HL-60/S4 treated with phorbol 12-myristate 13-acetate at 8.2 ng/mL for 4 days and 3 days (cell line): ENCODE data around the gene LRRK1.

Source experiments
- in situ Hi-C: fragments of 300-500 bp; cut with MboI; formaldehyde crosslinking; loops from 2 replicates; pipeline ENCODE4 v1.15.0; 2022; ENCODE audit warnings: low sequenced_read_pairs

LRRK1 gene

DNA sequence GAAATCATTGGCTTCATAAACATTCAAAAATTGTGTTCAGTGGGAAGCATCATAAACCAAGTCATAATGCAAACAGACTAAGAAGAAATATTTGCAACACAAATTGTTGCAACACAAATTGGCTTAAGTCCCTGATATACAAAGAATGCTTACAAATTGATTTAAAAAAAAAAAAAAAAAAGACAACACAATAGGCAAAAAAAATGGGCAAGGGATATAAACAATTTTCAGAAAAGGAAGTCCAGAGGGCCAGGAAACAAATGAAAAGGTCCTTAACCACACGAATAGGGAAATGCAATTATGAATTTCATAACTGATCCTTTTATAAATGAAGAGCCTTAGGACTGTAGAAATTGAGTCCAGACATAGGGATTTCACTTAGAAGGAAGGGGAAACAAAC, 98.9 kb downstream of the LRRK1 start:
- in situ Hi-C loops: loop anchor here (5.0 kb wide), 1 partner anchor 244 kb away; no protein-coding TSS in a partner anchor

DNA sequence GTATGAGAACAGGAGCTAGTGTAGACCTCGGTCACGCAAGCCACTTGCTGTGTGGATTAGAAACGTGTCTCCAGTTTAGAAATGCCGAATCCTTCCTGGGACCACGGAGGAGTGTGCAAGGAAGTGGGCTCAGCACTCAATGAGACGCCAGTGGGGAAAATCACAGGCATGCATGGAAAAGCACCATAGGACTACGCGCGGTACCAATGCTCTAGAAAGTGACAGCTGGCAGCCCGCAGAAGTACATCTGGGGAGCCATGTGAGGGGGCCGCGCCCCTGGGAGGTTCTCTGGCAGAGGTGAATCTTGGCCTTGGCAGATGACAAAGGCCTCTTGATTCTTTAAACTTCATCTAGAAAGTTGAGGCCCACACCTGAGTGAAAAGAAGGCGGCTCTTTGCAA, 99.3 kb downstream of the LRRK1 start:
- in situ Hi-C loops: loop anchor here (5.0 kb wide), 1 partner anchor 244 kb away; no protein-coding TSS in a partner anchor

DNA sequence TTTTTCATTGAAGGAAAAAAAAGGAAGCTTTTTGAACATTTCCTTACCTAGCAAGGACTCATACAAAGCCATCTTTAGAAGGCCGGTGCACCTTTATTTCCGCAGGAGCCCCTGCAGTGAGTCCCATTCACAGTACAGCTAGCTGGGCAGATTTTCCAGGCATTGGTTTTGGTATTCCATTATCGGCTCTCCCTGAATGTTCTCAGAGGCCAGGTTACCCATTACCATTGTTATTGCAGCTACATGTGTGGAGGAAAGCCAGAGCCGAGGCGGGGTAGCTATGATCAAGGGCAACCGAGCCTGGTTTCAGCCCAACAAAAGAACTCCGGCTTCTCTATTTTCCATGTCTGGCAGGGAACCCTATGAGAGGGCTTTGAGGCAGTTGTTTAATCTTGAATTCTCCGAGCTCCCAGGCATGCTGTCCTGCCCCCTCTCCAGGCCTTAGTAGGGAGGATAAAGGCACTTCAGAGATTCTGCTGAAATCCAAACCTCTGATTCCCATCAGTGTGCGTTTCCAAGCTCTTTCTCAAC, 100.3 kb downstream of the LRRK1 start:
- in situ Hi-C loops: loop anchor here (5.0 kb wide), 1 partner anchor 243 kb away; no protein-coding TSS in a partner anchor

DNA sequence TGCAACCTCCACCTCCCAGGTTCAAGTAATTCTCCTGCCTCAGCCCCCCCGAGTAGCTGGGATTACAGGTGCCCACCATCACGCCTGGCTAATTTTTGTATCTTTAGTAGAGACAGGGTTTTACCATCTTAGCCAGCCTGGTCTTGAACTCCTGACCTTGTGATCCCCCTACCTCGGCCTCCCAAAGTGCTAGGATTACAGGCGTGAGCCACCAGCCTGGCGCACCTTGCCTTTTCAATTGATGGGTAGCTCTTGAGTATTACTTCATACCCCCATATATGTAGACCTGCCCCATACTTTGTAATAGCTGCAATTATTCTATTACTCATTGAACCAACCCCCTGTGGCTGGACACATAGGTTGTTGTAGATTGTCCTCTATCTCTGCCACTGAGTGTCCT, 101.3 kb downstream of the LRRK1 start:
- in situ Hi-C loops: no loop called here

DNA sequence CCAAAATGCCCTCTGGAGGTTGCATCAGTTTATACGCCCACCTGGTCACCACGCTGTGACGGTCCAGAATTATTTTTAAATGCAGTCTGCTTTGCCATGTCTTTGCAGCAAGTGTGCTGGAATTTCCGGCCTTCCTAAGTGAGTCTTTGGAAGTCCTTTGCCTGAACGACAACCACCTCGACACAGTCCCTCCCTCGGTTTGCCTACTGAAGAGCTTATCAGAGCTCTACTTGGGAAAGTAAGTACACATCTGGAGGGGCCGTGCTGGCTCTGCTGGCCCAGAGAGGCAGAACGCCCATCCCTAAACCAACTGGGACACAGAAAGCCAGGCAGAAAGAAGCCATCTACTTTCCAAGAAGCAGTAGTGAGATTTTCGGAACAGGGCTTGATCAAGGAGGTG, 101.8 kb downstream of the LRRK1 start:
- in situ Hi-C loops: no loop called here

DNA sequence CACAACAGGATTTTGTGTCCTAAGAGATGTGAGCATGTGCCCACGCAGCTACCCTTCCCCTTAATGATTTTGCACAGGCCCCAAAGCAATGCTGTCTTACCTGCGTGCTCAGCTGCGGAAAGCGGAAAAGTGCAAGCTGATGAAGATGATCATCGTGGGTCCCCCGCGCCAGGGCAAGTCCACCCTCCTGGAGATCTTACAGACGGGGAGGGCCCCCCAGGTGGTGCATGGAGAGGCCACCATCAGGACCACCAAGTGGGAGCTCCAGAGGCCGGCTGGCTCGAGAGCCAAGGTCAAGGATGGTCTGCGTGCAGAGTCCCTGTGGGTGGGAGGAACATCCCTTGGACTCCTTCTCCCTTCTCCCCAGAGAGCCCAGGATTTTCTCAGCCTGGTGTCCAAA, 103.1 kb downstream of the LRRK1 start:
- in situ Hi-C loops: no loop called here

DNA sequence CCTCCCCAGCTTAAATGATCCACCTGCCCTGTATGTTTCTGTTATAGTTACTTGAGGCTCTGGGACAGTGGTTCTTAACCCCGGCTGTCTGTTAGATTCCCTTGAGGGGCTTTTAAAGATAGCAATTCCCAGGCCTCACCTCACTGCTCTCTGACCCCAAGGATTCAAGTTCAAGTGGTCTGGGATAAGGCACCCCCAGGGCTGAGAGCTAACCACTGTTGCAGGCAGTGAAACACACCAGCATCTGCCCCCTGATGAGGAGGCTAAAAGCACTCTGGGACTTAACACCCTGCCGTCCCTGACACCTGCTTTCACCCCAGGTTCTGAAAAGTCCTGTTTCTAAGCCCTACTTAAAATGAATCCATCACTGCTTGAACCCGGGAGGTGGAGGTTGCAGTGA, 103.7 kb downstream of the LRRK1 start:
- in situ Hi-C loops: no loop called here

DNA sequence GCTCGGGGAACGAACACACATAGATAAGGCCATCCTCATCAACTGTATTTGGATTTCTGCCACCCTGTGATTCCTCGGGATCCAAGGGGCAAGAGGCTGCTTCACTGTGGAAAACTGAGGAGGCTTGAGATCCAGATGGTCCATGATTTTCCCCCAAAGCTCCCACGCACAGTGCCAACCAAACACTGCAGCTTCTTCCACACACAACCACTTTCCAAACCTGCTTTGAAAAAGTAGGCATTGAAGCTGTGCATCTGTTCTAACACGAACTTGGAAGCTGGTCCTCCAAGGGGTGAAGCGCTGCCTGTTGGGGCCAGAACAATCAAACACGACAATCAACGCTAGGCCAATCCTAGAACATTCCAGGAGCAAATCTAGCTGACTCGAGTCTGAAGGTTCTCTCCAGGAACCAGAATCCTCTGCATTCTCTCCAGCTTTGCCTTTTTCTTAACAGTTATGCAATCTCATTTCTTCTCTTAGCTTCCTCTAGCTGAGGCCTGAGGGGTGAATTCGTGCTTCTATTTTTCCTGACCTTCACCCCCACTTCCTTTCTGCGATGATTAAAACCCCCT, 104.4 kb downstream of the LRRK1 start:
- in situ Hi-C loops: no loop called here

DNA sequence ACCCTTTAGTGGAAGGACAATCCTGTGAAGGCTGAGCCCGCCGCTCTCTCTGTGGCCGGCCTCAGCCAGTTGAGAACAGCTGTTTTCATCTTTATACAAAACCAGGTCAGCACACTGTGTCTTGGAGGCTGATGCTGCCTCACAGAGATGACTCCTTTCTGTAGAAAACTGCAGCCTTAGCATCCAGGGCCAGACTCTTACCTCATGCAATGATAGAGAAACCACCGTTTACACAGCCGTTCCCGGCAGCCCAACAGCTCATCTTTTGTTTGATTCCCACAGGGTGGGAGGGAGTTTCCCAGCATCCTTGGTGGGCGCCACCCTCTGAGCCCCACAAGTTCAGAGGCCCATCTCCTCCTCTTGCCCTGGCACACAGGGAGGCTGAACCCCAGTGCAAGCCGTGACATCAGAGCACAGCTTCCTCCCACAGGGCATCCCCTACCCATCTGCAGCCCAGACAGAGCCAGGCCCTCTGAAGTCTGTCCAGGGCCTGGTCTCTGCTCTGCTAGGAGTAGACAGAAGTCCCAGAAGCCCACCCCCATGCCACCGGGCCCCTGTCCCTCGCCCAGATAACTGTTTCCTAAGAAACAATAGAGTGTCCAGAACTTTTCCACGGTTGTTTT, 105.0 kb downstream of the LRRK1 start:
- in situ Hi-C loops: no loop called here

DNA sequence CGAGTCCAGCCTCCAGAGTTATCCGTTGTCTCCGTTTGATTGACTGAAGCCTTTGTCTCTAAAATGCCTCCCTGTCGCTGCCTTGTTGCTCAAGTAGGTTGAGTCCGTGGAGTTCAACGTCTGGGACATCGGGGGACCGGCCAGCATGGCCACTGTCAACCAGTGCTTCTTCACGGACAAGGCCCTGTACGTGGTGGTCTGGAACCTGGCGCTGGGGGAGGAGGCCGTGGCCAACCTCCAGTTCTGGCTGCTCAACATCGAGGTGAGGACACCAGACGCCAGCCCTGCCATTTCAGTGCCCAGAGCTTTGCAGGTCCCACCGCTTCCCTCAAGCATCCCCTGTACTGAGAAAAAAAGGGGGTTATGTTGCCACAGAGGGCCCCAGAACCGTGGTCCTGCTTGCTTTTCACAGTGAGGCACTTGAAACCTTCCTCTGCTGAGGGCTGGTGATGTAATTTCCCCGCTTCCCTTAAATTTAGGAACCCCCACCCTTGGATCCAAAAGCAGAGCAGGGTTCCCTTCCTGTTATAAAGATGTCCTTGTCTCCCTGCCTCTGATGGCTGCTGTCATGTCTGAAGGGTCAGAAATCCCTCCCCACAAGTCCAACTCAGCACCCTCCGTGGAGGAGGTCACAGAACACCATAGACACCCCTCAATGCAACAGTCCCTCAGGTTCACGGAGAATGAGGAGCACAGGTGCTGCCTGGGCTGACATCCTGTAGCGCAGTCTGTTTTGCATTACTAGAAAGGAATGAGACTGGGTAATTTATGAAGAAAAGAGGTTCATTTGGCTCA, 105.7 kb downstream of the LRRK1 start:
- in situ Hi-C loops: no loop called here

DNA sequence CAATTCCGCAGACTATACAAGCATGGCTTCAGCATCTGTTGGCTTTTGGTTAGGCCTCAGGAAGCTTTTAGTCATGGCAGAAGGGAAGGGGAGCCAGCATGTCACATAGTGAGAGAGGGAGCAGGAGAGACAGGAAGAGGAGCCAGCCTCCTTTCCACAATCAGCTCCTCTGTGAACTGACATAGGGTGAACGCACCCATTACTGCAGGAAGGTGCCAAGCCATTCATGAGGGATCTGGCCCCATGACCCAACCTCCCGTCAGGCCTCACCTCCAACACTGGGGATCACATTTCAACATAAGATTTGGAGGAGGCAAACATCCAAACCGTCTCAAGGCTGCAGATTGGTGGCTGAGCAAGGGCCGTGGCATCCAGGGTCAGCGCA, 106.3 kb downstream of the LRRK1 start:
- in situ Hi-C loops: no loop called here

DNA sequence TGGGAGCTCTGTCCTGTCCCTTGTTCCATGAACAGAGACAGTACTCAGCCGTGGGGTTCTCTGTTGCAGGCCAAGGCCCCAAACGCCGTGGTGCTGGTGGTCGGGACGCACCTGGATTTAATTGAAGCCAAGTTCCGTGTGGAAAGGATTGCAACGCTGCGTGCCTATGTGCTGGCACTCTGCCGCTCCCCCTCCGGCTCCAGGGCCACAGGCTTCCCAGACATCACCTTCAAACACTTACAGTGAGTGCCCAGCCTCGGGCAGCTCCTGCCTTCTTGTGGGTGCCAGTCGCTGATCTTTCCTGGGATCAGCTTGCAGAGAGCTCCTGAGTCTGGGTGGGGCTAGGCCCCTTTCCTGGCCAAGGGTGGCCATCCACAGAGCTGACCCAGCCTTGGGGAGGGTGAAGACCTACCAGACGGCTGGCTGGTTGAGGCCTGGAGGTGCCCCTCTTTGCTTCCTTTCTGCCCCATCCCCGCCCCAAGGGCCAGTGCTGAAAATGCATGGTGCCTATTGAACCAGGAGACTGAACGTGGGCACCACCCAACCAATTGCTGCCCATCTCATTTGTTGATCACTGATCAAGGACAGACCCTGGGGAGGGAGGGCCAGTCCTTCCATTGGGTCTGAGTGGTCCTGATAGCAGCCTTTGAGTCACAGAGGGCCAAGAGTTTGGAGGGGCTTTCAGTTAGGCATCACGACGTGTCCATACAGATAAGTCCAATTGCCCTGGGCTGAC, 106.9 kb downstream of the LRRK1 start:
- in situ Hi-C loops: no loop called here

DNA sequence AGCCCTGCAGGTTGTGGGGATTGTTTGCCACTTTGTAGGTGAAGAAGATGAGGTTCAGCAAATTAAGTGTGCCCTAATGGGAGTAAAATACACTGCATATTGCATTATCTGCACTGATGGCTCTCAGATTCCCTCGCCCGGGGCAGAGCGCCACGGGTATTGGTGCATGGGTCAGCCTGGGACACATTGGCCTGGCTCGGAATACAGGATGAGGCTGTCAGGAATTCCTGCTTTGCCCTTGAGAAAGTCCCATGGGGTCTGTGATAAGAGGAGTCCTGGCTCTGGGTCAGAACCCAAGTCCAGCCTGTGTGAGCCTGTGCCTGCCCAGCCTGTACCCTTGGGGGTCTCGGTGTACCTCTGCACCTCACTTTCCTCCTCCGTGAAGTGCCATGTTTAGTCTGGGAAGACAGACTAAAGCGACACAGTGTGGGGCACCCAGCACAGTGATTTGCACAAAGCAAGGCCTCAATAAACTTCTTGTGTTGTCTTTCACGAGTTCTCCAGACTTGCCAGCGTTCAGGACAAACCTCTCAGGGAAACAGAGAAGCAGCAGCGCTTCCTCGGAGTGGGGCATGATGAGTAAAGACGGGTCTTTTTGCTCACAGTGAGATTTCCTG, 107.6 kb downstream of the LRRK1 start:
- in situ Hi-C loops: no loop called here

DNA sequence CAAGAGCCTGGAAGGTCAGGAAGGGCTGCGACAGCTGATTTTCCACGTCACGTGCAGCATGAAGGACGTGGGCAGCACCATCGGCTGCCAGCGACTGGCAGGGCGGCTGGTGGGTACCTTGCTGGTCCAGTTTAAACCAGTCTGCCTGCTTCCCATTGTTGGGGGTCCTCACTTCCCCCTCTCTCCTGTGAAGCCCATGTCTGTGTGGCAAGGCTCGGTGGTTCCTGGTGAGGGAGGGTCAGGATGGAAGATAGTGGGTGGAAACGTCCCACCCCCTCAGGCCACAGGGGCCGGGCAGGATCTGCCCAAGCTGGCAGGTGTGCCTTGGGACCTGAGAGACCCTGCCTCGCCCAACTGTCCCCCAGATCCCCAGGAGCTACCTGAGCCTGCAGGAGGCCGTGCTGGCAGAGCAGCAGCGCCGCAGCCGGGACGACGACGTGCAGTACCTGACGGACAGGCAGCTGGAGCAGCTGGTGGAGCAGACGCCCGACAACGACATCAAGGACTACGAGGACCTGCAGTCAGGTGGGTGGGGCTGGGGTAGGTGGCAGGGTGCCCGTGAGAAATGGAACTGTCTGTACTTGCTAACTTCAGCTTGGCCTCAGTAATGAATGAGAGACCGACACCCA, 108.2 kb downstream of the LRRK1 start:
- in situ Hi-C loops: no loop called here

DNA sequence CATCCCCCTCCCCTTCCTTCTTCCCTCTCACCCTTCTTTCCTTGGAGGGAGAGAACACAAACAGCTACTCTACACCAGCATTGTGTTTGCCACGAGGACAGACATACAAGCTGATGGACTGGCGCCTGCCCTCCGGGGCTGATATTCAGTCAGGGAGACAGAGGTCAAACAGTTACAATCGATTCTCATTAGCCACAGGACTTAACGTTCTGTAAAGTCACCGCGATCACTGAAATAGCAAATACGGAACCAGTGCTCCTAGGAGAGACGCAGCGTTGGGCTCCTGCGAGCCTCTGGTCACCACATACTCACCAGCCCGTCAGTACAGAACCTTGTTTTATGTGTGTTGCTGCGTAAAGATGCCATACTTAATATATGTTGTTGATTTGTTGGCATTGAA, 108.8 kb downstream of the LRRK1 start:
- in situ Hi-C loops: no loop called here

DNA sequence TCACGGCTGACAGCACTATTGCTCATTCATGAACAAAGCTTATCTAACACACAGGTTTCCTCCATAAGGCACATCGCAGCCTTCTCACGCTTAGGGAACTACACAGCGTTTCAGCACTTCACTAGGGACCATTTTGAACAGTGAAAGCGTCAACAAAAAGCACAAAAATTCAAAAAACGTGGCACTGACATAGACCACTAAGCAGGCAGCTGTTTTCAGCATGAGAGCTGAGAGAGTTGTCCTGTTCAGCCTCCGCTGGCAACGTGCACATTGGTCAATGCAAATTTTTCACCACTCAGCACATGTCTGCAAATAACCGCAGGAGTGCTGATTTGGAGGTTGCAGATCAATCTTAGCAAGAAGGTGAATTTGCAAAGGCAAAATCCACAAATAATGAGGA, 109.2 kb downstream of the LRRK1 start:
- in situ Hi-C loops: no loop called here

DNA sequence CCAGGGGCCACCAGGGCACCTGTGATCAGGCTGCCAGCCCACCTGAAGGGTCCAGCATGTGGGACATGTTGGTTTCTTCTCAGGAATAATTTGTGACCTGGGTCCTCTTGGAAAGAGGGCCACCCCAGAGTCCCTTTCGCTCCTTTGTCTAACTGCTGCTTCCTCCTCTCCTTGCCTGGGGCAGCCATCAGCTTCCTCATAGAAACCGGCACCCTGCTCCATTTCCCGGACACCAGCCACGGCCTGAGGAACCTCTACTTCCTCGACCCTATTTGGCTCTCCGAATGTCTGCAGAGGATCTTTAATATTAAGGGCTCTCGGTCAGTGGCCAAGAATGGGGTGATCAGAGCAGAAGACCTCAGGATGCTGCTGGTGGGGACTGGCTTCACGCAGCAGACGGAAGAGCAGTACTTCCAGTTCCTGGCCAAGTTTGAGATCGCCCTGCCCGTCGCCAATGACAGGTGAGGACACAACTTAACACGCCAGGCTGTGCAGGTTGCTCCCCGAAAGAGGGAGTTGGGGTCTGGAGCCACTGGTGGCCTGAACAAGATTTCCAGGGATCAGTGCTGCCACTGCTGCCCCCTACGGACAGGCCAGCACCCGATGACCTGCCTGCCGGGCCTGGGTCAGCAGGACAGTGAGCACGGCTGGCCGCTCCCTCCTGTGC, 109.7 kb downstream of the LRRK1 start:
- in situ Hi-C loops: no loop called here

DNA sequence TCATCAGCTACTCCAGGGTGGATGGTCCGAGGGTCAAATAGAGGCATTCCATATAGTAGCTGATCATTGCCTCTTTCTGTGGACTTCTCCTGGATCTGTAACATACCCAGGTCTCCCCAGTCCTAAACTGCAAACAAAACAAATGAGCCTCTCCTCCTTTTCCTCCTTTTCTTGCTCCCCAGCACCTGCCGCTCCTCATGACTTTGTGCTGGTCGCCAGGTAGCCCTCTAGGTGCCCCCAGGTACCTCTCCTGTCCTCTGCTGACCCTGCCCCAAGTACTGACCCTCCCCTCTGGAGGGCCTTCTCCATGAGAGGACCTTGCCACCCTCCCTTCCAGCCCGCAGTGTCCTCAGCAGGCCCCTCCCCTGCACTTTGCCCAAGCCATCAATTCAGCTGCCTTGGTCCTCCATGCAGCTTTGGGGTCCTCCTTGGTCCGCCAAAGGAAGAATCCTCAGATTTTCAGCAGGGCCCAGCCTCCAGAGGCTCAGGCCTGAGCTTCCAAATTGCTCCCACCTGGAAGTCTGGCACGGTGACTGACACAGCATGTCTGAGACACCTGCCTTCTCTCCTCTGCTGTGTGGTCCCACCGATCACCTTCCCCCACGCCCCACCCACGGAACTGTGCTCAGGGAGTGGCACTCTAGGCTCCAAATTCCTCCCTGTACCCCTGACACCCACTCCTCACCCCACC, 111.0 kb downstream of the LRRK1 start:
- in situ Hi-C loops: no loop called here

DNA sequence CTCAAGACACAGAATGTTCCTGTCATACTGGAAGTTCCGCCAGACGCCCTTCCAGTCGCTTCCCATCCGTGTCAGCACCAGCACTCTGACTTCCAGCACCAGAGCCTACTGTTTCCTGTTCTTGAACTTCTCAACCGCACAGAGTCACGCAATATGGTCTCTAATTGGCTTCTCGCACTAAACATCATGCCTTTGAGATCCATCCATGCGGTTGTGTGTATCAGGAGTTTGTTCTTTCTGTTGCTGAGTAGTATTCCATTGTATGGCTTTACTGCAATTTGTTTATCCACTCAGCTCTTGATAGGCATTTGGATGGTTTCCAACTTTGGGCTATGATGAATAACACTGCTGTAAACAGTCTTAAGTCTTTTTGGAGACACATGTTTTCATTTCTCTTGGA, 112.1 kb downstream of the LRRK1 start:
- in situ Hi-C loops: no loop called here
